DND-41 (cell line): ENCODE measurements around the gene ARHGAP11B.
"Not testable (repeated sequence)": the region's sequence is repeated elsewhere in the genome, so short reads cannot be mapped to it uniquely, and the experiment has no call there.

ENCODE experiments used
- ATAC-seq: fragments of 200-7000 bp; cut with Tn5 transposase; 3 replicates; pipeline ENCODE4 v1.9.1; 2021; ENCODE audit warnings: low read depth; ENCODE audit not compliant: insufficient read depth
- DNase-seq: peaks from one replicate; pipeline ENCODE4 v3.0.0-alpha.2; 2020
- H2AFZ ChIP-seq: 2 replicates; pipeline ENCODE4 v1.6.0; 2012; ENCODE audit warnings: low read depth, low read length
- H3K27ac ChIP-seq: 2 replicates; pipeline ENCODE4 v1.5.1; 2012; ENCODE audit warnings: low read length, inconsistent platforms
- H3K27me3 ChIP-seq: fragments of 200-600 bp; sonication (generic); 2 replicates; pipeline ENCODE4 v1.6.0; 2012; ENCODE audit warnings: low read length, mild to moderate bottlenecking, inconsistent platforms; ENCODE audit not compliant: insufficient read depth, poor library complexity
- H3K36me3 ChIP-seq: 2 replicates; pipeline ENCODE4 v1.5.1; 2012; ENCODE audit warnings: low read length, inconsistent platforms; ENCODE audit not compliant: insufficient read depth
- H3K4me1 ChIP-seq: 2 replicates; pipeline ENCODE4 v1.5.1; 2012; ENCODE audit warnings: mild to moderate bottlenecking, low read length; ENCODE audit not compliant: insufficient read depth
- H3K4me2 ChIP-seq: 2 replicates; pipeline ENCODE4 v1.6.0; 2012; ENCODE audit warnings: mild to moderate bottlenecking, moderate library complexity, low read length, inconsistent platforms; ENCODE audit not compliant: insufficient read depth
- H3K4me3 ChIP-seq, 2 experiments: fragments of 200-600 bp in 1 of 2; shearing (Covaris generic) in 1 of 2; 2 replicates each; pipeline ENCODE4 v1.5.1; 2012 to 2016; ENCODE audit warnings: inconsistent platforms in 2 of 2, low read length in 2 of 2, mild to moderate bottlenecking in 2 of 2, low read depth in 1 of 2, moderate library complexity in 1 of 2
- H3K79me2 ChIP-seq: 2 replicates; pipeline ENCODE4 v1.6.0; 2012; ENCODE audit warnings: low read length, inconsistent platforms; ENCODE audit not compliant: insufficient read depth
- H3K9ac ChIP-seq: 2 replicates; pipeline ENCODE4 v1.6.0; 2012; ENCODE audit warnings: low read depth, mild to moderate bottlenecking, inconsistent platforms, low read length, moderate library complexity
- H3K9me3 ChIP-seq: 2 replicates; pipeline ENCODE4 v1.5.1; 2012; ENCODE audit warnings: low read length, moderate library complexity, mild to moderate bottlenecking, inconsistent platforms; ENCODE audit not compliant: insufficient read depth, severe bottlenecking
- H4K20me1 ChIP-seq: 2 replicates; pipeline ENCODE4 v1.6.0; 2012; ENCODE audit warnings: low read length; ENCODE audit not compliant: insufficient read depth
- TF ChIP-seq, protein P1 (sequence below): IDR thresholded peaks from 2 replicates; pipeline ENCODE4 v1.5.1; 2012; ENCODE audit warnings: borderline replicate concordance, low read length, moderate library complexity, mild to moderate bottlenecking; ENCODE audit not compliant: poor library complexity, severe bottlenecking; ENCODE audit errors: extremely low read depth

ARHGAP11B gene

DNA sequence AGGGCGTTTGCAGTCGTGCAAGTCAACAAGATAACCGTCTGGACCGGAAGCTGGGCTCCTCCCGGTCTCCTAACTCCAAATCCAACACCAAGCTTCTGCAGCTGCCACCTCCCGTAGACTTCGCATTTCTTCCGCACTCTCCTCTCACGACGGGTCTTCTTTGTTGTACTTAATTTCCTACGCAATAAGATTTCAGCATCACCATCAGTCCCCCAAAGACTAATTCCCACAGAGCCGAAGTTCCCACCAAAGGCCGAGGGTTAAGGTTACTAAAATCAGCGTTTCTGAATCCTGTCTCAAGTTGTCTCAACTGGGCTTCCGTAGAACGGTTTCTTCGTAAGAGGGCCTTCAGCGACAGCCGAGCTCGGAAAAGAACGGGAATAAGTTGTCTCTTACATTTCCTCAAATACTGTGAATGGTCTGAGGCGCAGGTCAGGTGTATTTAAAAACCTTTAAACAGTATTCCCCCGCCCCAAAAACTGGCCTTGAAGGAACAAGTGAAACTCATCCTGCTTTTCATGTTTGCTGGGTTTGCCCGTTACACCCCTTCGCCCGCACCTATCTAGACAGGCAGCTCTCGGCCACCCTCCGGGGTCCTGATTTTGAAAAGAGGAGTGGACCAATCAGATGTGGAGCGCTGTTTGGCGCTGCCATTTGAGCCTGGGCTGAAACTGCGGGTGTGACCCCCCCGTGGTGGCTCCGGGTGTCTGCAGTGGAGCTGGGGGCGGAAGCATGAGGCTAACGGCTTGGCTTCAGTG is at the start of gene ARHGAP11B:
ARHGAP11B (plus strand) TSS at position 693 of the 758 bp plus-strand sequence.
- Histone ChIP-seq H3K79me2 (peaks cover 50% of the 10 kb centered on the region), H2AFZ (peak within 1 kb of the TSS; percentile 72)
- peak; percentile 97 for DNase-seq

GRCh38 chr15:30579394-30579970 is 46.4 kb upstream of the ARHGAP11B start:
- not testable (repeated sequence) for H3K27me3 ChIP-seq, H3K9me3 ChIP-seq, H3K79me2 ChIP-seq, H3K27ac ChIP-seq, H3K36me3 ChIP-seq, H3K4me2 ChIP-seq, DNase-seq, H3K4me1 ChIP-seq, H3K4me3 ChIP-seq, H2AFZ ChIP-seq, ATAC-seq, H3K9ac ChIP-seq, H4K20me1 ChIP-seq

More for the DNA sequence above, at the start of gene ARHGAP11B:
- H3K9ac ChIP-seq = peak within 1 kb of the TSS; percentile 85
- not testable (repeated sequence) for H4K20me1 ChIP-seq, H3K27me3 ChIP-seq, H3K36me3 ChIP-seq, H3K9me3 ChIP-seq
- H3K27ac ChIP-seq = peak within 1 kb of the TSS; percentile 98
- ATAC-seq = peak; percentile 91
- peak within 1 kb of the TSS; percentile 58 for H3K4me2 ChIP-seq
- peaks cover 12% of the 10 kb centered on the region; the same call in 1 of the 2 replicates for H3K4me1 ChIP-seq
- H3K4me3 ChIP-seq = peak within 1 kb of the TSS; percentile 77 to 79; a peak in 3 of 4 replicates
- TF ChIP-seq, protein P1, sequence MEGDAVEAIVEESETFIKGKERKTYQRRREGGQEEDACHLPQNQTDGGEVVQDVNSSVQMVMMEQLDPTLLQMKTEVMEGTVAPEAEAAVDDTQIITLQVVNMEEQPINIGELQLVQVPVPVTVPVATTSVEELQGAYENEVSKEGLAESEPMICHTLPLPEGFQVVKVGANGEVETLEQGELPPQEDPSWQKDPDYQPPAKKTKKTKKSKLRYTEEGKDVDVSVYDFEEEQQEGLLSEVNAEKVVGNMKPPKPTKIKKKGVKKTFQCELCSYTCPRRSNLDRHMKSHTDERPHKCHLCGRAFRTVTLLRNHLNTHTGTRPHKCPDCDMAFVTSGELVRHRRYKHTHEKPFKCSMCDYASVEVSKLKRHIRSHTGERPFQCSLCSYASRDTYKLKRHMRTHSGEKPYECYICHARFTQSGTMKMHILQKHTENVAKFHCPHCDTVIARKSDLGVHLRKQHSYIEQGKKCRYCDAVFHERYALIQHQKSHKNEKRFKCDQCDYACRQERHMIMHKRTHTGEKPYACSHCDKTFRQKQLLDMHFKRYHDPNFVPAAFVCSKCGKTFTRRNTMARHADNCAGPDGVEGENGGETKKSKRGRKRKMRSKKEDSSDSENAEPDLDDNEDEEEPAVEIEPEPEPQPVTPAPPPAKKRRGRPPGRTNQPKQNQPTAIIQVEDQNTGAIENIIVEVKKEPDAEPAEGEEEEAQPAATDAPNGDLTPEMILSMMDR = peak; percentile 5

DNA sequence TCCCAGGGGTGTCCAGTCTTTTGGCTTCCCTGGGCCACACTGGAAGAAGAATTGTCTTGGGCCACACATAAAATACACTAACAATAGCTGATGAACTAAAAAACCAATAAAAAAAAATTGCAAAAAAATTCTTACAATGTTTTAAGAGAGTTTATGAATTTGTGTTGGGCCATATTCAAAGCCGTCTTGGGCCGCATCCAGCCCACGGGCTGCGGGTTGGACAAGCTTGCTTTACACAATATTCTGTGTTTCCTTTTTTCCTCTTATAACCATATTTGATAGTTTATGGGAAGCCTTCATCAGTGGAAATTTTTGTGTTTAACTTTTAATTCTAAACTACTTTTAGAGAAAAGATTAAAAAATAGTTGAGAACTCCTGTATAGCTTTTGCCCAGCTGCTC is 45.2 kb upstream of the ARHGAP11B start:
- not testable (repeated sequence) for DNase-seq, H3K36me3 ChIP-seq, H2AFZ ChIP-seq, H3K27me3 ChIP-seq, H3K4me3 ChIP-seq, H3K79me2 ChIP-seq, H3K4me2 ChIP-seq, ATAC-seq, H3K27ac ChIP-seq, H3K4me1 ChIP-seq, H3K9ac ChIP-seq, H4K20me1 ChIP-seq, H3K9me3 ChIP-seq

DNA sequence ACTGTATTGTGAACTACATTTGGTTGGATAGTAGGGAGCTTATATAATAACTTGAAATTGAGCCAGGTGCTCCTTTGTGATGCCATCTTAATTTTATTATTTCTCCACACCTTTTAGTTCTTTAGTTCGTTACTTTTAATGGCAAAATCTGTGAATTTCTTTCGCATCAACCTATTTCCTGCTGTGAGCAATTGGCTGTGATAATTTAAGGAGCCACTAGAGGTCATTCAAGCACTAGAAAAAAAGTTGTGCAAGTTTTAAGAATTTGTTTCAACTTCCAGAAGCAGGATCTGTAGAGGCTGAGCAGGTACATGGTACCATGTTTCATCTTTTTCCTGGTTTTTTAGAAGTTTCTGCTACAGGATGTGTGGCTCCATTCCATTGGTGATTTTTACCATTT is 27.0 kb upstream of the ARHGAP11B start:
- H3K27me3 ChIP-seq, H3K4me1 ChIP-seq, H3K27ac ChIP-seq, H3K36me3 ChIP-seq, H3K4me3 ChIP-seq, H4K20me1 ChIP-seq, H2AFZ ChIP-seq, H3K9me3 ChIP-seq, H3K4me2 ChIP-seq, ATAC-seq, H3K9ac ChIP-seq, H3K79me2 ChIP-seq, DNase-seq: not testable (repeated sequence)

GRCh38 chr15:30603796-30604195 is 22.1 kb upstream of the ARHGAP11B start, which contains the start of gene GOLGA8H:
Gene GOLGA8H, plus strand, starts transcription at chr15:30604028. Its CDS starts 98 bp downstream, at chr15:30604126.
- H3K27ac ChIP-seq, H2AFZ ChIP-seq, H3K4me3 ChIP-seq, H4K20me1 ChIP-seq, DNase-seq, H3K27me3 ChIP-seq, H3K4me2 ChIP-seq, H3K9me3 ChIP-seq, H3K36me3 ChIP-seq, ATAC-seq, H3K9ac ChIP-seq, H3K79me2 ChIP-seq, H3K4me1 ChIP-seq: not testable (repeated sequence)

GRCh38 chr15:30612271-30612670 is 13.7 kb upstream of the ARHGAP11B start:
- not testable (repeated sequence) for DNase-seq, H3K79me2 ChIP-seq, H3K36me3 ChIP-seq, H3K27me3 ChIP-seq, ATAC-seq, H3K9me3 ChIP-seq, H3K4me3 ChIP-seq, H3K4me1 ChIP-seq, H2AFZ ChIP-seq, H3K4me2 ChIP-seq, H3K9ac ChIP-seq, H3K27ac ChIP-seq, H4K20me1 ChIP-seq
